Ascending aorta (tissue), 2 donors: ENCODE measurements around the gene HOTAIR. TPM values are rescaled to one million over a fixed set of nuclear protein-coding genes. Genes with fewer than 3 reads are reported as not detected.

Experiments
- DNase-seq, 2 donors: peaks; one replicate each; pipeline ENCODE4 v3.0.0-alpha.2; 2019; ENCODE audit warnings: low spot score in 2 of 2
- H3K27ac ChIP-seq, 2 donors: fragments of 200-600 bp; sonication (generic); one replicate each; pipeline ENCODE4 v1.5.1; 2016 to 2017; ENCODE audit warnings: mild to moderate bottlenecking in 1 of 2
- H3K27me3 ChIP-seq: fragments of 200-600 bp; sonication (generic); one replicate; pipeline ENCODE4 v1.5.1; 2017
- H3K36me3 ChIP-seq, 2 donors: fragments of 200-600 bp; sonication (generic); one replicate each; pipeline ENCODE4 v1.5.1; 2016
- H3K4me1 ChIP-seq, 2 donors: fragments of 200-600 bp; sonication (generic); one replicate each; pipeline ENCODE4 v1.5.1; 2016 to 2017; ENCODE audit warnings: mild to moderate bottlenecking in 1 of 2
- H3K4me3 ChIP-seq, 2 donors: fragments of 200-600 bp; sonication (generic); one replicate each; pipeline ENCODE4 v1.5.1; 2016 to 2017; ENCODE audit warnings: mild to moderate bottlenecking in 1 of 2
- H3K9me3 ChIP-seq, 2 donors: fragments of 200-600 bp; sonication (generic); one replicate each; pipeline ENCODE4 v1.5.1; 2016
- intact Hi-C: fragments of 100-400 bp; cut with DNase I; formaldehyde crosslinking; loops from one replicate; pipeline ENCODE4 v1.15.1; 2023
- total RNA-seq: library from RNA; depleted of rRNA; stranded (reverse); fragments of >200 nt; gene quantifications from one replicate; pipeline ENCODE4 v1.1.0, GENCODE V29; 2016
- TF ChIP-seq, protein P1 (sequence below), 3 experiments: fragments of 200-600 bp in 2 of 3; fragments of 450-650 bp in 1 of 3; sonication (generic) in 2 of 3; IDR thresholded peaks; one replicate each; pipeline ENCODE4 v1.5.1; 2016 to 2019; ENCODE audit warnings: antibody characterized with exemption in 3 of 3, mild to moderate bottlenecking in 1 of 3, moderate library complexity in 1 of 3

Gene HOTAIR
- total RNA-seq, 1 donor from 2014 or later: not detected

DNA sequence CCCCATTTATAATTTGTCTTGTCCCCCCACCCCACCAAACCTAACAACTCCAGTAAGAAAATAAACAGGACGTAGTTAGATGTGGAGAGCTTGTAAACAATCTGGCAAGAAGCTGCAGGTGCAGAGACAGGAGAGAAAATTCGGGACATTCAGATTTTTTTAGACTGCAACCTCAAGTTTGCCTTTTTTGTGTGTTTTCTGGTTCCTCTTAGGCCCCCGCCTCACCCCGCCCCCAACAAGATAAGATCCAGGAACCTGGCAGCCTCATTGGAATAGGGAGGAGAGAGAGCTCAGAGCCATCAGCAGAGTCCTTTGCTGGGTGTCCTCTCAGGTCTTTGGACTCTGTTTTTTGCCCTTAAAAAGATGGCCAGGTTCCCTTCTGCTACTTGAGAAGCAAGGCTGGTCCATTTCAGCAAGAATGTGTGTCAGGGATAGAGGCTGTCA is 13.1 kb upstream of the HOTAIR start:
- Histone ChIP-seq H3K27me3 (peaks cover 64% of the 10 kb centered on the region), H3K36me3 (no peaks in the 10 kb centered on the region), H3K4me3 (no peak overlapping the region), H3K4me1 (peaks cover 6 to 13% of the 10 kb centered on the region in 2 donors), H3K27ac (no peak overlapping the region), H3K9me3 (no peaks in the 10 kb centered on the region)
- no peak for DNase-seq
- TF ChIP-seq, protein P1, sequence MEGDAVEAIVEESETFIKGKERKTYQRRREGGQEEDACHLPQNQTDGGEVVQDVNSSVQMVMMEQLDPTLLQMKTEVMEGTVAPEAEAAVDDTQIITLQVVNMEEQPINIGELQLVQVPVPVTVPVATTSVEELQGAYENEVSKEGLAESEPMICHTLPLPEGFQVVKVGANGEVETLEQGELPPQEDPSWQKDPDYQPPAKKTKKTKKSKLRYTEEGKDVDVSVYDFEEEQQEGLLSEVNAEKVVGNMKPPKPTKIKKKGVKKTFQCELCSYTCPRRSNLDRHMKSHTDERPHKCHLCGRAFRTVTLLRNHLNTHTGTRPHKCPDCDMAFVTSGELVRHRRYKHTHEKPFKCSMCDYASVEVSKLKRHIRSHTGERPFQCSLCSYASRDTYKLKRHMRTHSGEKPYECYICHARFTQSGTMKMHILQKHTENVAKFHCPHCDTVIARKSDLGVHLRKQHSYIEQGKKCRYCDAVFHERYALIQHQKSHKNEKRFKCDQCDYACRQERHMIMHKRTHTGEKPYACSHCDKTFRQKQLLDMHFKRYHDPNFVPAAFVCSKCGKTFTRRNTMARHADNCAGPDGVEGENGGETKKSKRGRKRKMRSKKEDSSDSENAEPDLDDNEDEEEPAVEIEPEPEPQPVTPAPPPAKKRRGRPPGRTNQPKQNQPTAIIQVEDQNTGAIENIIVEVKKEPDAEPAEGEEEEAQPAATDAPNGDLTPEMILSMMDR (IDR thresholded peaks at IDR 0.05): no peak
- intact Hi-C loops: no loop called here

DNA sequence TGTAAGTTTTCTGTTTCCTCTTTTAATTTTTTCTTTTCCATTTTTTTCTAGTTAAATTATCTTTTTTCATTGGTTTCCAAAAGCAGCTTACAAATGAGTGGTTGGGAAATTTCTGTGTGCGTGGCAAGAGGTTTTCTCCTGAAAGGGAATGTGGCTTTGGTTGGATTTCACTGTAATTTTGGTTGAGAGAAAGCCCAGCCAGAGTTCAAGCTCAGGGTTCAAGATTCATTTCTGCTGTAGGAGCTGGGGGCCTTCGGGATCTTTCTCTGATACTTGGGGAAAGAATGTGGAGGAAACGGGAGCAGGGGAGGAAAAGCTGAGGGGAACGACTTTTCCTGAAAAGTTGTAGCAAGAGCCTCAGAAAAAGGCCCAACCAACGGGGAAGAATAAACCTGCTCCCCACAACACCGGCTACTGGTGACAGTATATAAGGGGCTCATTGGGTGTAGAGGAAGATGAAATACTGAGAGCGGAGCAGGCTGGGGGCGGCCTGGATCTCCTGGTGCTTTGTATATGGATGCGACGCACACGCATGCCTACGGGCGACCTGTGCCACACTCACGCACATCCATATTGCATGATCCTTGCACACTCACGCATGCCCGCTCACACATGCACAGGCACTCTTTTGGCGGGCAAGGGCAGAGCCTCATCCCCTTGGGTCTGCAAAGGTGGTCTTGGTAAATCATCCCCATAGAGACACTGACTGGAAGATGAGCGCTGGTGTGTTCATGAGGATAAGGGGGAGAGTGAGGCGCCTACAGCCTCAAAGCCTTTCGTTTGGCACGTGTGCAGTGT is 12.1 kb upstream of the HOTAIR start:
- no peak overlapping the region for H3K27ac ChIP-seq
- no peaks in the 10 kb centered on the region for H3K9me3 ChIP-seq
- TF ChIP-seq, protein P1 (IDR thresholded peaks at IDR 0.05): no peak
- H3K36me3 ChIP-seq: no peaks in the 10 kb centered on the region
- no peak overlapping the region for H3K4me3 ChIP-seq
- intact Hi-C loops: no loop called here
- peaks cover 63% of the 10 kb centered on the region for H3K27me3 ChIP-seq
- DNase-seq: no peak
- H3K4me1 ChIP-seq: peaks cover 6 to 13% of the 10 kb centered on the region in 2 donors

DNA sequence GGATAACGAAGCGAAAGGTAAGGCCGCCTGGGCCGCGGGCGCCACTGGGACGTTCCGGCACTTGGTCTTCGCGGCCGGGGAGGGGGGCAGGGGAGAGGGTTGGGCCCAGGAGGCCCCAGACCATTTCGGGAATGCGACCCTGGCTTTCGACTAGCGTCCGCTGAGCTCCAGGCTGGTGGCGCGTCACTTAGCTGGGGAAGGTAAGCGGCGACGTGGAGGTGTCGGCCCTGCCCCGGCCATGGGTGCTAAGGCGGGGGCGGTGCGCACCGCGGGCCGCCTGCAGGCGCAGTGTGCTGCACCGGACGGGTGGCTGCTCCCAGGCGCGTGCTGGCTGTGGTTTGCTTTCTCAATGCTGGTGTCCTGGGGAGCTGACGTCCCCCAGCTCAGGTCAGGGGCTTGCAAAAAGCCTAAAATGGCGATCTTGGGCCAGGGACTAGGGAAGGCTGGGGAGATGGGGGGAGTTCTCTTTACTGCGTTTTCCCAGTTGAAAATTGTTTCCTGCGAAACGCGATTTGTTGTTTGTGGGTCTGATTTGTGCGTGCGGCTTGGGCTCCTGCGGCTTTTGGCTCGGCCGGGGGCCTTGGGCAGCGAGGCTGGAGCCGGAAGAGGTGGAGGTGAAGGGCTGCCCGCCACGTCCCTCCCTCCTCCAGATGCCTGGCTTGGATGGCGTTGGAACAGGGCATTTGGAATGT is 11.4 kb upstream of the HOTAIR start:
- TF ChIP-seq, protein P1 (IDR thresholded peaks at IDR 0.05): no peak
- Histone ChIP-seq H3K36me3 (no peaks in the 10 kb centered on the region), H3K27me3 (peaks cover 61% of the 10 kb centered on the region), H3K4me3 (peak overlapping the region; percentile 43 to 53), H3K27ac (no peak overlapping the region), H3K4me1 (peaks cover 6 to 13% of the 10 kb centered on the region in 2 donors), H3K9me3 (no peaks in the 10 kb centered on the region)
- no peak for DNase-seq
- intact Hi-C loops: no loop called here

DNA sequence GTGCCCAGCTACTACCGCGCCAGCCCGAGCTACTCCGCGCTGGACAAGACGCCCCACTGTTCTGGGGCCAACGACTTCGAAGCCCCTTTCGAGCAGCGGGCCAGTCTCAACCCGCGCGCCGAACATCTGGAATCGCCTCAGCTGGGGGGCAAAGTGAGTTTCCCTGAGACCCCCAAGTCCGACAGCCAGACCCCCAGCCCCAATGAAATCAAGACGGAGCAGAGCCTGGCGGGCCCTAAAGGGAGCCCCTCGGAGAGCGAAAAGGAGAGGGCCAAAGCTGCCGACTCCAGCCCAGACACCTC is 10.9 kb upstream of the HOTAIR start:
- Histone ChIP-seq H3K27me3 (peaks cover 61% of the 10 kb centered on the region), H3K9me3 (no peaks in the 10 kb centered on the region), H3K4me1 (peaks cover 6 to 13% of the 10 kb centered on the region in 2 donors), H3K27ac (no peak overlapping the region), H3K4me3 (peak overlapping the region; percentile 43 to 53), H3K36me3 (no peaks in the 10 kb centered on the region)
- intact Hi-C loops: no loop called here
- no peak for DNase-seq
- TF ChIP-seq, protein P1 (IDR thresholded peaks at IDR 0.05): no peak

DNA sequence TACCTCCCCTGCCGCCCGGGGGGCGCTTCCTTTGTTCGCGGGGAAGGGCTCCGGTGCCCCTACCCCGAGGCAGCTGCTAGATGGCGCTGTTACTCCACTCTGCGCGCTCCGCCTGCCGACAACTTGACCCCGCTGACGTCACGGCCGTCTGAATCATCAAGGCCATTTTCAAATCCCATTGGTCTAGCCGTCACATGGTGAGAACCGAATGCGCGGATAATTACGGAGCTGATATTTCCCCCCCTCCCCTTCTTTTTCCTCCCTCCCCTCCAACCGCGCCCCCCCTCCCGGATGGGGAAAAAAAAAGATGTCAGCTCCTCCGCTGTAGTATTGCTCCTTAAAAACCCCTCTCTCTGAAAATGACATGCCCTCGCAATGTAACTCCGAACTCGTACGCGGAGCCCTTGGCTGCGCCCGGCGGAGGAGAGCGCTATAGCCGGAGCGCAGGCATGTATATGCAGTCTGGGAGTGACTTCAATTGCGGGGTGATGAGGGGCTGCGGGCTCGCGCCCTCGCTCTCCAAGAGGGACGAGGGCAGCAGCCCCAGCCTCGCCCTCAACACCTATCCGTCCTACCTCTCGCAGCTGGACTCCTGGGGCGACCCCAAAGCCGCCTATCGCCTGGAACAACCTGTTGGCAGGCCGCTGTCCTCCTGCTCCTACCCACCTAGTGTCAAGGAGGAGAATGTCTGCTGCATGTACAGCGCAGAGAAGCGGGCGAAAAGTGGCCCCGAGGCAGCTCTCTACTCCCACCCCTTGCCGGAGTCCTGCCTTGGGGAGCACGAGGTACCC is 10.3 kb upstream of the HOTAIR start, which contains the start of gene HOXC10:
Gene HOXC10, plus strand, starts transcription at position 246 of the 791 bp plus-strand sequence. Its CDS starts 114 bp downstream, at position 360.
- peaks cover 6 to 13% of the 10 kb centered on the region in 2 donors for H3K4me1 ChIP-seq
- H3K36me3 ChIP-seq: no peaks in the 10 kb centered on the region
- peak; percentile 33 to 93 for DNase-seq
- peaks cover 61% of the 10 kb centered on the region for H3K27me3 ChIP-seq
- TF ChIP-seq, protein P1 (IDR thresholded peaks at IDR 0.05): peak; percentile 69 to 80 (median 72)
- no peaks in the 10 kb centered on the region for H3K9me3 ChIP-seq
- intact Hi-C loops: no loop called here
- H3K27ac ChIP-seq: no peak within 1 kb of the TSS
- peak within 1 kb of the TSS; percentile 43 to 53 for H3K4me3 ChIP-seq
